Muscle of arm (tissue), 14 donors: ENCODE measurements around the gene CFAP68. TPM values are rescaled to one million over a fixed set of nuclear protein-coding genes. Genes with fewer than 3 reads are reported as not detected.

ENCODE experiments used
- DNase-seq: peaks from one replicate; pipeline ENCODE4 v3.0.0-alpha.2; 2013
- long read RNA-seq, 11 donors: transcript quantifications; one replicate each; lab custom pipeline, GENCODE V29; 2026
- polyA plus RNA-seq, 12 donors: library from polyadenylated mRNA; unstranded; fragments of 120-200 nt; gene quantifications; one replicate each; pipeline ENCODE4 v1.2.1, GENCODE V29; 2013; ENCODE audit not compliant: insufficient read length in 12 of 12

The CFAP68 gene
- polyA plus RNA-seq, result 10 to 100 TPM in 10 of 12 donors, not detected in 2; 14.7 to 37.2 (median 19.7) TPM
- long read RNA-seq, donor 1, transcript C11orf1-201 (4 exons, 2,885 nt), result major isoform, 25 of 31 reads
- long read RNA-seq, donor 1, partial matches to known transcripts, result 0 of 31 reads
- long read RNA-seq, donor 1, other reads (novel, unspliced or antisense), result 0 of 31 reads
- long read RNA-seq, donor 2, transcript C11orf1-201 (4 exons, 2,885 nt), result major isoform, 8 of 12 reads
- long read RNA-seq, donor 2, partial matches to known transcripts, result 0 of 12 reads
- long read RNA-seq, donor 2, other reads (novel, unspliced or antisense), result 0 of 12 reads
- long read RNA-seq, donor 3, transcript C11orf1-202 (4 exons, 534 nt), result major isoform, 5 of 8 reads
- long read RNA-seq, donor 3, partial matches to known transcripts, result 0 of 8 reads
- long read RNA-seq, donor 3, other reads (novel, unspliced or antisense), result 0 of 8 reads
- long read RNA-seq, donor 4, partial matches to known transcripts, result 0 of 1 reads
- long read RNA-seq, donor 4, other reads (novel, unspliced or antisense), result 0 of 1 reads
- long read RNA-seq, donor 5, result 0 reads
- long read RNA-seq, donor 6, partial matches to known transcripts, result 399 of 410 reads
- long read RNA-seq, donor 6, other reads (novel, unspliced or antisense), result 7 of 410 reads
- long read RNA-seq, donor 7, partial matches to known transcripts, result 0 of 6 reads
- long read RNA-seq, donor 7, other reads (novel, unspliced or antisense), result 0 of 6 reads
- long read RNA-seq, donor 8, transcript C11orf1-201 (4 exons, 2,885 nt), result major isoform, 6 of 9 reads
- long read RNA-seq, donor 8, partial matches to known transcripts, result 0 of 9 reads
- long read RNA-seq, donor 8, other reads (novel, unspliced or antisense), result 0 of 9 reads
- long read RNA-seq, donor 9, transcript C11orf1-201 (4 exons, 2,885 nt), result major isoform, 6 of 8 reads
- long read RNA-seq, donor 9, partial matches to known transcripts, result 0 of 8 reads
- long read RNA-seq, donor 9, other reads (novel, unspliced or antisense), result 0 of 8 reads
- long read RNA-seq, donor 10, transcript C11orf1-201 (4 exons, 2,885 nt), result major isoform, 7 of 10 reads
- long read RNA-seq, donor 10, partial matches to known transcripts, result 0 of 10 reads
- long read RNA-seq, donor 10, other reads (novel, unspliced or antisense), result 0 of 10 reads
- long read RNA-seq, donor 11, partial matches to known transcripts, result 0 of 6 reads
- long read RNA-seq, donor 11, other reads (novel, unspliced or antisense), result 0 of 6 reads

- peak; percentile 97 for DNase-seq
Observed at GRCh38 chr11:111878849-111879636, at the start of gene CFAP68, which contains the start of gene FDXACB1. CFAP68 (plus strand) TSS chr11:111879541; CDS start chr11:111879561, 20 bp downstream. FDXACB1 (minus strand) TSS chr11:111879165; CDS start chr11:111879132, 33 bp downstream.

GRCh38 chr11:111833524-111833923 lies 45.8 kb upstream of the CFAP68 start:
- DNase-seq, result no peak

- no peak for DNase-seq
Observed at GRCh38 chr11:111834432-111835163, 44.7 kb upstream of the CFAP68 start.

- no peak for DNase-seq
Observed at GRCh38 chr11:111835665-111836064, 43.7 kb upstream of the CFAP68 start.

GRCh38 chr11:111836162-111836561 lies 43.2 kb upstream of the CFAP68 start:
- DNase-seq, result no peak

GRCh38 chr11:111836721-111837120 lies 42.6 kb upstream of the CFAP68 start:
- DNase-seq, result no peak

- no peak for DNase-seq
Observed at GRCh38 chr11:111837366-111837891, 41.9 kb upstream of the CFAP68 start.

GRCh38 chr11:111838054-111838453 lies 41.3 kb upstream of the CFAP68 start:
- DNase-seq, result no peak

- no peak for DNase-seq
Observed at GRCh38 chr11:111840143-111840542, 39.2 kb upstream of the CFAP68 start.

GRCh38 chr11:111841370-111842053 lies 37.8 kb upstream of the CFAP68 start:
- peak; percentile 88 for DNase-seq

- no peak for DNase-seq
Observed at GRCh38 chr11:111843661-111844060, 35.7 kb upstream of the CFAP68 start.

- DNase-seq, result no peak
Observed at GRCh38 chr11:111845276-111846028, 33.9 kb upstream of the CFAP68 start.

- no peak for DNase-seq
Observed at GRCh38 chr11:111846063-111846462, 33.3 kb upstream of the CFAP68 start.

GRCh38 chr11:111846636-111847035 lies 32.7 kb upstream of the CFAP68 start:
- no peak for DNase-seq

- no peak for DNase-seq
Observed at GRCh38 chr11:111849631-111850030, 29.7 kb upstream of the CFAP68 start.

- DNase-seq, result no peak
Observed at GRCh38 chr11:111851067-111851466, 28.3 kb upstream of the CFAP68 start.

- no peak for DNase-seq
Observed at GRCh38 chr11:111851636-111852035, 27.7 kb upstream of the CFAP68 start.

- DNase-seq, result no peak
Observed at GRCh38 chr11:111852103-111852502, 27.2 kb upstream of the CFAP68 start.

- no peak for DNase-seq
Observed at GRCh38 chr11:111855506-111855905, 23.8 kb upstream of the CFAP68 start.
